GM18498 (cell line): ENCODE measurements around the gene TAS2R7.
"Not testable (repeated sequence)": the region's sequence is repeated elsewhere in the genome, so short reads cannot be mapped to it uniquely, and the experiment has no call there.

Experiments
- ATAC-seq: cut with Tn5 transposase; IDR thresholded peaks from one replicate; pipeline ENCODE4 v1.9.1; 2021; ENCODE audit warnings: mild to moderate bottlenecking, moderate library complexity; ENCODE audit not compliant: unreplicated experiment

The TAS2R7 gene

GRCh38 chr12:10802587-10802986 lies at the start of gene TAS2R7:
TSS of gene TAS2R7 (minus strand) at chr12:10802627. CDS start at chr12:10802570, 57 bp downstream.
- no peak for ATAC-seq

- no peak for ATAC-seq
These were observed 48.9 kb upstream of the TAS2R7 start for GRCh38 chr12:10851243-10851858.

GRCh38 chr12:10849425-10849878 lies 47.0 kb upstream of the TAS2R7 start, which contains the start of gene PRR4:
TSS of gene PRR4 (minus strand) at chr12:10849475. CDS start at chr12:10849437, 38 bp downstream.
- ATAC-seq, result no peak

GRCh38 chr12:10847744-10848143 lies 45.3 kb upstream of the TAS2R7 start:
- no peak for ATAC-seq

GRCh38 chr12:10842862-10843261 lies 40.4 kb upstream of the TAS2R7 start:
- no peak for ATAC-seq

GRCh38 chr12:10838461-10838860 lies 36.0 kb upstream of the TAS2R7 start:
- ATAC-seq, result no peak

- no peak for ATAC-seq
These were observed 27.6 kb upstream of the TAS2R7 start for GRCh38 chr12:10829994-10830393.

GRCh38 chr12:10826258-10826657 lies 23.8 kb upstream of the TAS2R7 start, which contains the start of gene TAS2R10:
TSS of gene TAS2R10 (minus strand) at chr12:10826358. CDS start at chr12:10826269, 89 bp downstream.
- no peak for ATAC-seq

GRCh38 chr12:10824957-10825356 lies 22.5 kb upstream of the TAS2R7 start:
- no peak for ATAC-seq

GRCh38 chr12:10811883-10812536 lies 9.6 kb upstream of the TAS2R7 start:
- no peak for ATAC-seq

GRCh38 chr12:10810068-10810467 lies 7.6 kb upstream of the TAS2R7 start, which contains the start of gene TAS2R9:
TSS of gene TAS2R9 (minus strand) at chr12:10810168. CDS start at chr12:10810075, 93 bp downstream.
- ATAC-seq, result no peak

GRCh38 chr12:10807186-10807585 lies 4.8 kb upstream of the TAS2R7 start, which contains the start of gene TAS2R8:
TSS of gene TAS2R8 (minus strand) at chr12:10807286. CDS start at chr12:10806980, 306 bp downstream.
- ATAC-seq, result no peak

- no peak for ATAC-seq
These were observed 686 bp downstream of the TAS2R7 start for GRCh38 chr12:10801741-10802140.

GRCh38 chr12:10794222-10794621 lies 8.2 kb downstream of the TAS2R7 start:
- no peak for ATAC-seq

- ATAC-seq, result not testable (repeated sequence)
These were observed 10.7 kb downstream of the TAS2R7 start for GRCh38 chr12:10791769-10792168.

- no peak for ATAC-seq
These were observed 19.2 kb downstream of the TAS2R7 start for GRCh38 chr12:10783252-10783651.

- ATAC-seq, result no peak
These were observed 23.3 kb downstream of the TAS2R7 start for GRCh38 chr12:10779103-10779502.

GRCh38 chr12:10771132-10771733 lies 31.2 kb downstream of the TAS2R7 start:
- no peak for ATAC-seq

- ATAC-seq, result no peak
These were observed 42.8 kb downstream of the TAS2R7 start for GRCh38 chr12:10759657-10760056.

- ATAC-seq, result no peak
These were observed 46.2 kb downstream of the TAS2R7 start for GRCh38 chr12:10756194-10756593.

- ATAC-seq, result no peak
These were observed 49.4 kb downstream of the TAS2R7 start for GRCh38 chr12:10753059-10753458.
